Measurements from ENCODE around the gene ITIH4. TPM values are rescaled to one million over a fixed set of nuclear protein-coding genes. Genes with fewer than 3 reads are reported as not detected.

The ITIH4 gene
- total RNA-seq, 1 donor from 2014 or later = 1.1 TPM

DNA sequence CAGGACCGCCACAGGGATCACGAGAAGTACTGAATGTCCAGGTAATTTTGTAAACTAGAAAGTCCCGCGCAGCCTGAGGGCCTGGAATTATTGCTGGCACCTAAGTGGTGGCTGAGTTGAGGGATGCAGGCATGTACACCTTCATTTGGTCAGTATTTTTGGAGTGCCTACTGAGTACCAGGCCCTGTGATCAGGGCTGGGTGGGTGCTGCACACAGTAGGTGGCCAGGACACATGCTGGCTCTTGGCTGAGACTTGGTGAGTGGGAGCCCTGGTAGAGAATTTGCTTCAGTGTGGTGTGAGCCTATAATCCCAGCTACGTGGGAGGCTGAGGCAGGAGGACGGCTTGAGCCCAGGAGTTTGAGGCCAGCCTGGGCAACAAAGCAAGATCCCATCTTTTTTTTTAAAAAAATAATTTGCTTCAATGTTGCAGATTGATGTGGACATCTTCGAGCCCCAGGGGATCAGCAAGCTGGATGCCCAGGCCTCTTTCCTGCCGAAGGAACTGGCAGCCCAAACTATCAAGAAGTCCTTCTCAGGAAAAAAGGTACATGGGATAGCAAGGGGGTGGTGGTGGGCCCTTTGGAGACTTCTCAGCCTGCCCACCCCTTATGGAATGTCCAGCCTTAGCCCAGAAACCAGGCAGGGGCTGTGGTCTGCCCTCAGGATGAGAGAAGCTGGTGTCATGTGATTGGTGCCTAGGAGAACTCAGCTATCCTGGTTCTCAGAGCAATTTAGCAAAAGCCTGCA lies 50.5 kb downstream of the ITIH4 start:
- Histone ChIP-seq H3K4me2 (no peak overlapping the region), H3K36me3 (no peaks in the 10 kb centered on the region), H3K9me3 (ENCODE audit: low read depth) (no peaks in the 10 kb centered on the region), H2AFZ (replicated peaks) (no peak overlapping the region), H3K9ac (no peak overlapping the region), H3K27ac (no peak overlapping the region), H3F3A (ENCODE audit: low read depth) (no peaks in the 10 kb centered on the region), H3K4me3 (no peak overlapping the region), H3K4me1 (no peaks in the 10 kb centered on the region), H3K27me3 (no peaks in the 10 kb centered on the region), H4K20me1 (ENCODE audit: low read depth) (no peaks in the 10 kb centered on the region), H3K79me2 (ENCODE audit: low read depth) (no peaks in the 10 kb centered on the region)
- no peaks in the 10 kb centered on the region for H3K9me3 Mint-ChIP-seq
- H3K4me1 Mint-ChIP-seq = no peaks in the 10 kb centered on the region
- H3K27ac Mint-ChIP-seq = no peak overlapping the region
- no peak overlapping the region for H3K4me3 Mint-ChIP-seq
- H3K27me3 Mint-ChIP-seq (ENCODE audit: insufficient read depth, low read depth) = peaks cover 7% of the 10 kb centered on the region
- TF ChIP-seq EZH2phosphoT487 (IDR thresholded peaks at IDR 0.05) (no peak), EZH2 (IDR thresholded peaks at IDR 0.05) (no peak)
- TF ChIP-seq, protein P1, sequence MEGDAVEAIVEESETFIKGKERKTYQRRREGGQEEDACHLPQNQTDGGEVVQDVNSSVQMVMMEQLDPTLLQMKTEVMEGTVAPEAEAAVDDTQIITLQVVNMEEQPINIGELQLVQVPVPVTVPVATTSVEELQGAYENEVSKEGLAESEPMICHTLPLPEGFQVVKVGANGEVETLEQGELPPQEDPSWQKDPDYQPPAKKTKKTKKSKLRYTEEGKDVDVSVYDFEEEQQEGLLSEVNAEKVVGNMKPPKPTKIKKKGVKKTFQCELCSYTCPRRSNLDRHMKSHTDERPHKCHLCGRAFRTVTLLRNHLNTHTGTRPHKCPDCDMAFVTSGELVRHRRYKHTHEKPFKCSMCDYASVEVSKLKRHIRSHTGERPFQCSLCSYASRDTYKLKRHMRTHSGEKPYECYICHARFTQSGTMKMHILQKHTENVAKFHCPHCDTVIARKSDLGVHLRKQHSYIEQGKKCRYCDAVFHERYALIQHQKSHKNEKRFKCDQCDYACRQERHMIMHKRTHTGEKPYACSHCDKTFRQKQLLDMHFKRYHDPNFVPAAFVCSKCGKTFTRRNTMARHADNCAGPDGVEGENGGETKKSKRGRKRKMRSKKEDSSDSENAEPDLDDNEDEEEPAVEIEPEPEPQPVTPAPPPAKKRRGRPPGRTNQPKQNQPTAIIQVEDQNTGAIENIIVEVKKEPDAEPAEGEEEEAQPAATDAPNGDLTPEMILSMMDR (IDR thresholded peaks at IDR 0.05) = no peak
- DNase-seq (ENCODE audit: low spot score) = peak; percentile 0
- no peaks in the 10 kb centered on the region for H3K36me3 Mint-ChIP-seq

DNA sequence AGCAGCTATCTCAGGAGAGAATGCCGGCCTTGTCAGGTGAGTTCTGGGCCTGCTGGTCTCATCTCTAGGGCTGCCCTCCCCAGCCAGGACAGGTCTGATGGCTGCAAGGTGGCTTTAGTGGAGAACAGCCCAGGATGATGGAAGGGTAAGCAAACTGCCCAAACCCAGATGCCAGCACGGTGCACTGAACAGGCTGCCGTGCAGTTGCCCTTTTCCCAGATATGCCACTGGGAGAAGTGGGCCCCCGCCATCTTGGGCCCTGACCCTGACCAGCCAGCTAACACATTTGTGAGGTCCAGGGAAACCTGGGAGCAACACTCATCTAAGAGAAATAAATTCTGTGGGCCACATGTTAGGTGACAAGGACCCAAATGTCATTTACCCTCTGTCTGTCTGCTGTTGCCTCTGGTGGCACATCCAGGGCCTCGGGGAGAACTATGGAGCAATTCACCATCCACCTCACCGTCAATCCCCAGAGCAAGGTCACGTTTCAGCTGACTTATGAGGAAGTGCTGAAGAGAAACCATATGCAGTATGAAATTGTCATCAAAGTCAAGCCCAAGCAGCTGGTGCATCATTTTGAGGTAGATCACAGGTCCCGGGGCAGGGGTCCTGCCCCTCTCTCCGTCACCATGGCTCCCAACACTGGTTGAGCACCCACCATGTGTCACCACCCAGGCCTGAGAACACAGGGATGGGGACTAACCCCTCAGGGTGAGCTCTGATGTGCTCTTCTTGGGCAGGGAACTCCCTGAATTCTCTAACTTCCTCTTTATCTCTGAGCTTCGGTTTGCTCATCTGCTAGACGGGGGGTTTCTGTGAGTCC lies 51.2 kb downstream of the ITIH4 start:
- peak; percentile 0 for DNase-seq (ENCODE audit: low spot score)

DNA sequence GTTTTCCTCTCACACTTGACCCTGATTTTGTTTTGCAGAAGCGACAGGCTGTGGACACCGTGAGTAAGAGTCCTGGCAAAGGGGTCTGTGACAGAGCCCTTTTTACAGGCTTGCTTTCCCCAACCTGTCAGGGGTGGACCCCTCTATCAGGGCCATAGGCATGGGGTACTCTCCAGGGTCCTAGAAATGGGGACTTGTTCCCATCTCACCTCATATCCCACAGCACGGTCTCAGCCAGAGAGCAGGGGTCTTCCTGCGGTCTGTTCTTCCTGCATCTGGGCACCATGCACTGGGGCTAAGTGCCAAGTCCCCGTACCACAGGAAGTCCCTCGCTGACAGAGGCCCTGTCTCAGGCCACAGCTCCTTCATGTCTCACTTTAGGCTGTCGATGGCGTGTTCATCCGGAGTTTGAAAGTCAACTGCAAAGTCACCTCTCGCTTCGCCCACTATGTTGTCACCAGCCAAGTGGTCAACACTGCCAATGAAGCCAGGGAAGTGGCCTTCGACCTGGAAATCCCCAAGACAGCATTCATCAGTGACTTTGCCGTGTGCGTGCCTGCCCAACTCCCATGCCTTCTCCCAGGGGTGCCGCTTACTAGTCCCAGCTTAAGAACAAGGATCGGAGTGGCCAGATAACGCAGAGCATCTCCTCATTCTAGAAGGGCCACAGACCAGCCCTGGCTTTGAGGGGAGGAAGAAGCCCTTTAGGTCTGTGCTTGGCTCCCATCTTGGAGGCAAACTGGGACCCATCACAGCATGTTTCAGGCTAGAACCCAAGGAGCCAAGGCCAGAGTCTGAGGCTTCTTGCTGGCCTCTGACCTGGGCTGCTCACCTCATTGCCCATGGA lies 52.3 kb downstream of the ITIH4 start:
- TF ChIP-seq EZH2 (IDR thresholded peaks at IDR 0.05) (no peak), EZH2phosphoT487 (IDR thresholded peaks at IDR 0.05) (no peak)
- TF ChIP-seq, protein P1 (IDR thresholded peaks at IDR 0.05) = no peak
- Histone ChIP-seq H3K79me2 (ENCODE audit: low read depth) (no peaks in the 10 kb centered on the region), H2AFZ (replicated peaks) (no peak overlapping the region), H4K20me1 (ENCODE audit: low read depth) (no peaks in the 10 kb centered on the region), H3K4me2 (no peak overlapping the region), H3K9me3 (ENCODE audit: low read depth) (no peaks in the 10 kb centered on the region), H3K36me3 (no peaks in the 10 kb centered on the region), H3F3A (ENCODE audit: low read depth) (no peaks in the 10 kb centered on the region), H3K9ac (no peak overlapping the region), H3K27ac (no peak overlapping the region), H3K27me3 (no peaks in the 10 kb centered on the region), H3K4me1 (no peaks in the 10 kb centered on the region), H3K4me3 (no peak overlapping the region)
- H3K9me3 Mint-ChIP-seq = no peaks in the 10 kb centered on the region
- H3K4me1 Mint-ChIP-seq = no peaks in the 10 kb centered on the region
- peak; percentile 1 for DNase-seq (ENCODE audit: low spot score)
- peaks cover 2% of the 10 kb centered on the region for H3K27me3 Mint-ChIP-seq (ENCODE audit: insufficient read depth, low read depth)
- no peaks in the 10 kb centered on the region for H3K36me3 Mint-ChIP-seq
- H3K27ac Mint-ChIP-seq = no peak overlapping the region
- peak overlapping the region; percentile 16 for H3K4me3 Mint-ChIP-seq

More for the DNA sequence above, 51.2 kb downstream of the ITIH4 start:
- H3K79me2 ChIP-seq (ENCODE audit: low read depth) = no peaks in the 10 kb centered on the region
- no peaks in the 10 kb centered on the region for H3K27me3 ChIP-seq
- TF ChIP-seq, protein P1 (IDR thresholded peaks at IDR 0.05) = no peak
- TF ChIP-seq EZH2 (IDR thresholded peaks at IDR 0.05) = no peak
- no peak for TF ChIP-seq EZH2phosphoT487 (IDR thresholded peaks at IDR 0.05)
- no peak overlapping the region for H3K9ac ChIP-seq
- Mint-ChIP-seq H3K36me3 (no peaks in the 10 kb centered on the region), H3K9me3 (no peaks in the 10 kb centered on the region), H3K27ac (no peak overlapping the region), H3K4me3 (no peak overlapping the region), H3K27me3 (ENCODE audit: insufficient read depth, low read depth) (peaks cover 7% of the 10 kb centered on the region), H3K4me1 (no peaks in the 10 kb centered on the region)
- H3K27ac ChIP-seq = no peak overlapping the region
- no peaks in the 10 kb centered on the region for H3K9me3 ChIP-seq (ENCODE audit: low read depth)
- no peaks in the 10 kb centered on the region for H3K4me1 ChIP-seq
- no peaks in the 10 kb centered on the region for H4K20me1 ChIP-seq (ENCODE audit: low read depth)
- H3F3A ChIP-seq (ENCODE audit: low read depth) = no peaks in the 10 kb centered on the region
- H3K4me3 ChIP-seq = no peak overlapping the region
- H2AFZ ChIP-seq (replicated peaks) = no peak overlapping the region
- H3K4me2 ChIP-seq = no peak overlapping the region
- H3K36me3 ChIP-seq = no peaks in the 10 kb centered on the region
